Measurements from ENCODE around the gene ZMIZ1.

Gene ZMIZ1

DNA sequence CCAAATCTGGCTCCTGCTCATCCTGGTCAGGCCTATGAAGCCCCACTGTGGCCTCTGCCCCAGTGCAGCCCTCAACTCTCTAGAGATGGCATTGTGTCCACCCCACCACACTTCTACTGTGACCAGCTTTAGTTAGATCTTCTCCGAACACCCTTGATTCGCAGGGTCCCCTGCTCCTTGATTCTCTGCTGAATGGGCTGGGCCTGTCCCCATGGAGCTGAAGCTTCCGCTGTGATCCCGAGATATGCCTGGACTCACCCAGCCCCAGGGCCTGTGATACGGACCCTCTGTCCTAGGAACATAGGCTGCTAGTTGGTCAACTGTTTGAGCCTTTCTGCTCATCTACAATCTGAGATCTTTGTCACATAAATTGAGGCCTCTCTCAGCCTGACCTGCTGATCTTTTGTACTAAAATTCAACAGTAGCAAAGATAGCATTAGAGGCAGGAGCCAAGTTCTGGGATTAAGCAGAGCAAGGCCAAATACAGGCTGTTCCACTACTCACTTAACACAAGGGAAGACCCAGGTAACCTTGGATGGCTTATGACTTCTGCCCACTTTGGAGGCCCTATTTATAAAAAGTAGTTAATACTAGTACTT is 272.0 kb downstream of the ZMIZ1 start:
- DNase-seq (ENCODE audit: low read depth in 2 of 2), result no peak

DNA sequence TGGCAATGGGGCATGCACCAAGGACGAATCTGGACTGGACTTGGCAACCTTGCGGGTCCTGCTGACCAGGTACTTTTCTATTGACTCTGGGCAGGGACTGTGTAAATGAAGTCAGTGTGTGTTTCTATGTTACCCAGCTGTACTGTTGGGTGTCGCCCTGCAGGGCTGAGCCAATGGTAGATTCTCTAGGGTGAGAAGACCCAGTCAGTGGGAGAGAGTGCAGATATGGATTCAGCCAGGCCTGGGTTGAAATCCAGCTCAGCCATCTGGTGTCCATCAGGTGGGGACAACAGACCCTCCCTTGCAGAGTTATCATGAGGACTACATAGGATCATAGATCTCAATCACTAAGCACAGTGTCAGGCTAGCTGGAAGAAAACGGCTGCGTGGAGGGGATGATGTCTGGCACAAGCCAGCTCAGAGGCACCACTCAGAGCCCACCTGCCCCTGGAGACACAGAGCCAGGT is 273.6 kb downstream of the ZMIZ1 start:
- DNase-seq (ENCODE audit: low read depth in 2 of 2), result no peak

DNA sequence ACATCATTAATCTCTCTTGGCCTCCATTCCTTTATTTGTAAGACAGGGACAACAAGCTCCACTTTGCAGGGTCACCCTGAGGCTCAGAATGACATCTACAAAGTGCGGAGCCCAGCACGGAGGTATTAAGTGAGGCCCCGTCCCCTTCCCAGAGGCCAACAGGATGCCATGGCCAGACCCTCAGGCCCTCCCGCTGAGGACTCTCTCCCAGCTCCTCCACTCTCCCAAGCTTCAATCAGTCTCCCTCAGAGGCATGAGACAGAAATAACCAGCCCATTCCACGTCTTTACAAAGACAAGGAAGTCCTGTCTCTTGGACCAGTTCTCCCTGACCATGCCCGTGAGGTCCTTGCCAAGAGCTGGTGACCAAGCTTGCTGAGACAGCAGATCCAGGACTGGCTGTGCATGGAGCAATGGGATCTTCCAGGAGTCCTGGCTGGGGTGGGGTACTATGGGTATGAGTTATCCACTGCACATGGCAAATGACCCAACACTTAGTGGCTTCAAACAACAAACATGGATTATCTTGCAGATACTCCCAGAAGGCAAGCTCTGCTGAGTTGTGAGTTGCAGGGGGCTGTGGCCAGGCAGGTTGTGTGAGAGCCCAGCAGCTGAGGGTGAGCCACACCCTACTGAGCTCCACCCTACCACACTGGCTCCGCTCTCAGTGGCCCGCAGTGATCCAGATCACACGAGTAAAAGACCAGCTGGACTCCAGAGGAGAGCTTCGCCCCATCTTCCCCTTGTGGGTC is 274.2 kb downstream of the ZMIZ1 start:
- no peak for DNase-seq (ENCODE audit: low read depth in 2 of 2)

DNA sequence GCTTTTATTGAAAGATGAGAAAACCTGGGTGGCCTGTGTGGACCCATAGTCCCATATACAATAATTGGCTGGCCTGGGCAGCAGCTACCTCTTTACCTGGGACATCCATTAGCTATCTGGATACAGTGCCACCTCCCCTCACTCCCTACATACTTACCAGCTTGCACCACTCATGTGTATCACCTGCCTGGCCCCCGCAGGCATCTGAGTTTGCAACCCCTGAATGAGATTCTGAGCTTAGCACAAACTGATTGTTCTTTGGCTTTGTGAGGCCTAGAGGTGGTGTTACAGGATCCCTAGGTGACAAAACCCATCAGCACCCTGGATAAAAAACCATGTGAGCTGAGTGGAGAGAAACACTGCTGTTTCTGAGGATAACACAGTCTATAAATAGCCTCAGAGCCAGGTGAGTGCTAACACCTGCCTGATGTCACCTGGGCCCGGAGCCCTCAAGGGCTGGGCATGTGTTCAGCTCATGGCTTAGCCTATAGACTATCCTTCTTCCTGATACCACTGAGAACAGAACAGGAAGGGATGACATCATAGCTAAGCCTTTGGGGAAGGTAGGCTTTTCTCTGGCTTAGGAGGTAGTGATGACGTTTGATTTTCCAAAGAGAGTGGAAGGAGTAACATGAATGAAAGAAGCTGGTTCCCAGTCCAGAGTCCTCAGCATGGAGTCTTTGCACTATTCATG is 275.9 kb downstream of the ZMIZ1 start:
- DNase-seq (ENCODE audit: low read depth in 2 of 2), result no peak

DNA sequence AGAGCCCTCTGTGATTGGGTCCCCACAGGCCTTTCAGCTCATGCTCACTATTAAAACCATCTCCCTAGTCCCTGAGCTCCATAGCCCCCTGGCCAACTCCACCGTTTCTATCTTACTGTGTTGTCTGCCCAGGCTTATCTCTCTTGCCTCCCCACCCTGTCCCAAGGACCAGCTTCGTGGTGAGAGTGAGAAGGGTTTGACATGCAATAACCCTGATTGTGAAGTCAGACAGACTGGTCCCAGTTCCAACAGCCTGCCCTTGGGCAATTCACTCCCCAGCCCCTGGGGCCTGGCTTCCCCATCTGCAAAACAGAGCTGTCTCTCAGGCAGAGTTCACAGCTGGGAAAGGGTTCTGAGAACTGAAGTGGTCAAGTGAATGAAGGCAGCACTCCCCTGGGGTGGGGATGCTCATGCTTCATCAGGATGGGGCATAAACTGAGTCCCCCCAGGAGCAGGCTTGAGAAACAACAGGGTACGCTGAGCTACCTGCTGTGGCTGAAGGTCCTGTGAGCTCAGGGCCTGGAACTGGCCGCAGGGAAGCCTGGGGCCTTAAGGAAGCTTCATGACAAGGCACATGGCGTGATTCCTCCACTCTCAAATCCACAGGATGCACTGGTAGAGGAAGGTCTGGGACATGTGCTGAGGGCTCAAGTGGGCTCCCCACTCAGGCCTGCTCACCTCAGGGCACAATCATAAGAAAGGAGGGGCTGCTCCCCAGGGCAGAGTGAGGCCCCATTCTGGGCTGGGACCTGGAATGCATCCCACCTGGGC is 276.7 kb downstream of the ZMIZ1 start:
- DNase-seq (ENCODE audit: low read depth in 2 of 2), result no peak

DNA sequence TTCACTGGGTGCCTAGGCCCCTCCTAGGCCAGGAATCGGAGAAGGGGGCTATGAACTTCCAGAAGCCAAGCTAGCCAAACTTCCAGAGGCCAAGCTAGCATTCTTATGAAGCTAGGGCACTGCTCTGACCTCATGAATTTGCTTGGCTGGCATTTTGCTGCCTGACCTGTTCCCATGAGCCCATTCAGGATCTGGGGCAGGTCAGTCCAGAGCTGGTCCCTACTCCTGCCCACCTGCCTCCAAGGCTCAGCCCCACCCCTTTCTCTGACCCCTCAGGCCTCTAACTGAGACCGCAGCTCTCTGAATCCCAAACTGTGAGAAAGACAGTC is 277.2 kb downstream of the ZMIZ1 start:
- DNase-seq (ENCODE audit: low read depth in 2 of 2), result no peak

DNA sequence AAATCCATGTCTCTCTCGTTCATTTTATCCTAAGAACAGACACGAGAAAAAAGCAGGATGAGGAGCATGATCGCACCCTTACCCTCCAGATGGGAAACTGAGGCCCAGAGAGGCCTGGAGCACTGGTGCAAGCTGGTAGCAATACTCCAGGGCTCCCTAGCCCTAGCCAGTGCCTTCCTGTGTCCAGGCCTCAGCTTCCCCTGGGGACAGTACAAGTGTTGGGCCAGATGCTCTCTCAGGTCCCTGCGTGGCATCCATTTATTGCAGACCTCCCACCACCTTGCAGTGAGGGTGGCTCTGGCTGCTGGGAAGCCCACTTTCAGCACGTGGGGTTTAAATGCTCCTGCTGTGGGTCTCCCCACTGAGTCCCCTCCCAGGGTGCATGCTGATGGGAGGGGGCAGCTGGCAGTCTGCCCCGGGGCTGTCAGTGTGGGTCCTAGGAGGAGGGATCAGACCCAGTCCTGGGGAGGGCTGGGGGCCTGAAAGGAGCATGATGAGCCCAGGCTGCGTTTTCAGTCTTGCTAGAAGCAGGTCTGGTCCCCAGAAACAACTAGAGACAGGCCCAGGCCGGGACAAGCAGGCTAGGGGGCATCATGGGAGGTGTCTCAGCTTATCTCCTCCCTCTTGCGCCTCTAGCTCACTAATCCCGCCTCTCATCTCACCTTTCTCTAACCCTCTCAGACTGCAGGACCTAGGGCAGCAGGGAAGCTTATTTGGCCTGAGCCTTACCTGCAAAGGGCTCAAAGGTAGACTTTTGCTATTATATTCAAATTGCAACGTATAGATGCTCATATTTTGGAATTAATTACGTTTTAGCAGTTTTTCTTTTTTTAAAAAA is 277.8 kb downstream of the ZMIZ1 start:
- DNase-seq (ENCODE audit: low read depth in 2 of 2), result no peak

DNA sequence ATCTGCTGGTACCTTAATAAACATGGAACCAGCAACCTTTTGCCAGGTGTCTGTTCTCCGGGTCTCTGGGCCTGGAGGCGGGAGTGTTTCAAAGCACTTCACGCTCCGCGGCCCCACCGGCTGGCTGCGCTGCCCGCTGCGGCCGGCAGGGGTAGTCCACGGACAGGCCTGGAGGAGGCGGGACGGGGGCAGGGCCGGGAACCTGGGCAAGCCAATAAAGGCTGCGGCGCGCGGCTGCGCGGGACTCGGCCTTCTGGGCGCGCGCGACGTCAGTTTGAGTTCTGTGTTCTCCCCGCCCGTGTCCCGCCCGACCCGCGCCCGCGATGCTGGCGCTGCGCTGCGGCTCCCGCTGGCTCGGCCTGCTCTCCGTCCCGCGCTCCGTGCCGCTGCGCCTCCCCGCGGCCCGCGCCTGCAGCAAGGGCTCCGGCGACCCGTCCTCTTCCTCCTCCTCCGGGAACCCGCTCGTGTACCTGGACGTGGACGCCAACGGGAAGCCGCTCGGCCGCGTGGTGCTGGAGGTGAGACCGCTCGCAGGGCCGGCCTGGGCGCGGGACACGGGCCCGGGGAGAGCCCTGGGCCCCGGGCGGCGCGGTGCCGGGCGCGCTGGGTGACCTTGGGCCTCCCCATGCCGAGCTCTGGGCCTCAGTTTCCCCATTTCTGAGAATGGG is 278.6 kb downstream of the ZMIZ1 start, which contains the start of gene PPIF:
TSS of gene PPIF (plus strand) at position 244 of the 668 bp plus-strand sequence. CDS start at position 324, 80 bp downstream.
- peak; percentile 93 to 94 for DNase-seq (ENCODE audit: low read depth in 2 of 2)

DNA sequence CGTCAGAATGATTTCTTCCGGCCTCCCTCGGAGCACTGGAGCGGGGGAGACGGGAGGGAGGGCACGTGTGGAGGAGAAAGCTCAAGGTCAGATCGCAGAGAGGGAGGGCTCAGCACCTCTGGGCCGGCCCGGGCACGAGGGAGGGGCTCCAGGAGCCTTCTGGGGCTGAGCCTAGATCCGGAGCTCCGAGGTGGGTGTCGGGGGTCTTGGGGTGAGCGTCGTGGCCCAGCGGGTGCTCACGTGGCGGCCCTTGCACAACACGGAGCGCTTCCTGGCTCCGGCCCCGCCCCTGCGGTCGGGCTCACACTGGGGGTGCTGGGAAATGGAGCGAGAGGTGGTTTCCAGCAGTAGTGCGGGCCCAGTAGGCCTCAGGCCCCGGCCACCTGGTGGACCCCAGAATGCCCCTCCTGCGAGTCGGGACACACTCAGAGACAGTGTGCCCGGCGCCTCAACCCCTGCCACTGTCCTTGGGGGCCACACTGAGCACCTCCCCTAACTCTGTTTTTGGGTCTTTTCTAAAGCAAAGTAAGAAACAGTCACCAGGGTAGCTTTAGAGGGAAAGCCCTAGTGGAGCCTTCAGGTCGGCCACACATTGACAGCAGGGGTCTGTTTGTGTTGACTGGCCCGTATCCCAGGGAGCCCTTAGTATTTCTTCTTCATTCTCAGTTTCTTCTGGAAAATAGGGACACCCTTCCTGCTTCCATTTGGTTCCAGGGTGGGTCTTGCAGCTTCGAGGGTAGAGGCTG is 279.3 kb downstream of the ZMIZ1 start:
- peak; percentile 67 to 70 for DNase-seq (ENCODE audit: low read depth in 2 of 2)

DNA sequence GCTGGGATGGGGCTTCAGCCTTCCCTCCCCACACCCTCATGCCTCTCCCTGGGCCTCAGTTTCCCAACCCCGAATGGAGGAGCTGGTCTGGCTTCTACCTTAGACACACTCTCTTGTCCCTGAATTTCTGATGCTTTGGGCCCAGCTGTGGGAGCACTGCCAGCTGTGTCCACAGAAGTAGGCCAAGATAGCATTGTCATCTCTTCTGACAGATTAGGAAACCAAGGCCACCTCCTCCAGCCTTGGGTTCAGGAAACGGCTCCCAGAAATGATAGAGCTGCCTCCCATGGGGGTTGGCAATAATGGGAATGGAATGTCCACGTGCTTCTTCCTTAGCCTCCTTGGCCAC is 279.8 kb downstream of the ZMIZ1 start:
- DNase-seq (ENCODE audit: low read depth in 2 of 2), result no peak

DNA sequence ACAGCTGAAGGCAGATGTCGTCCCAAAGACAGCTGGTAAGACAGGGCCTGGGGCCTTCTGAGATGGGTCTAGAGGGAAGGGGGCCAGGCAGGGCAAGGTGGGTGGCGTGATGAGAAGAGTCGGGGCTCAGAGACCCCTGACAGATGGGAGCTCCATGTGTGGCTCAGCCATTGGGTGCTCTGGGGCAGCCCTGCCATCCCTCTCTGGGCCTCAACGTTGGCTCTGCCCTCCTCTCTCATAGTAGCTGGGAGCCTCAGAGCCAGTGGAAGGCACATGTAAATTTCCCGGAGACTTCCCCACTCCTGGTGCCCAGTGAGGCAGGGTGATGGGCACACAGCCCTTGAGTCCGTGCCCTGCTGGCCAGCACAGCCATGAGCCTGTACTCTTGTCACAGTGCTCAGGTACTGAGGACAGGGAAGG is 280.3 kb downstream of the ZMIZ1 start:
- no peak for DNase-seq (ENCODE audit: low read depth in 2 of 2)

DNA sequence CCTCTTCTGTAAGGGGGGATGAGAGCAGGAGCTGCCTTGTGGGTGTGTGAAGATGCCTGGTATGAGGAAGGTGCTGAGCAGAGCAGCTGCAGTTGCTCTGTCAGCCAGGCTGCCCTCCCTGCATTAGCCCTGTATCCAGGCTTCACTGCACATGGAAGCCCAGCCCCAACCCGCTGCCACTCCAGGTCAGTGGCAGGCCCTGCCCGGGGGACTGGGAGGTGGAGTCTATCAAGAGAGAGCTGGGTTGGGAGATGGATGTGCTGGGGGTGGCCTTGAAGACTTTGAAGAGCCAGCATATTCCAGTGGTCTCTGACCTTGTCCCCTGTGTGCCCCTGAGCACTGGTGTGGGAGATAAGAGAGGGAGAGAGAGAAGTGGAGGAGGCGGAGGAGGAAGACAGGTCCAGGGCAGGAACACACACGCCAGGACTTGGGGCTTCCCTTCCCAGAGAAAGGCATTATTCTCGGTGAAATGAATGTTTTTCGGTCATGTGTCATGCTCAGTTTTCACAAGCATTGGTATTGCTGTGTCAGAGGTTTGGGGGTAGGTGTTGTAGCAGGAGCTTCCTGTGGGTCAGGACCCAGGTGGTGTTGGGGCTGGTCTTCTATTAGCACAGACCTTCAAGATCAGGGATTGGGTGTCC is 281.1 kb downstream of the ZMIZ1 start:
- no peak for DNase-seq (ENCODE audit: low read depth in 2 of 2)

DNA sequence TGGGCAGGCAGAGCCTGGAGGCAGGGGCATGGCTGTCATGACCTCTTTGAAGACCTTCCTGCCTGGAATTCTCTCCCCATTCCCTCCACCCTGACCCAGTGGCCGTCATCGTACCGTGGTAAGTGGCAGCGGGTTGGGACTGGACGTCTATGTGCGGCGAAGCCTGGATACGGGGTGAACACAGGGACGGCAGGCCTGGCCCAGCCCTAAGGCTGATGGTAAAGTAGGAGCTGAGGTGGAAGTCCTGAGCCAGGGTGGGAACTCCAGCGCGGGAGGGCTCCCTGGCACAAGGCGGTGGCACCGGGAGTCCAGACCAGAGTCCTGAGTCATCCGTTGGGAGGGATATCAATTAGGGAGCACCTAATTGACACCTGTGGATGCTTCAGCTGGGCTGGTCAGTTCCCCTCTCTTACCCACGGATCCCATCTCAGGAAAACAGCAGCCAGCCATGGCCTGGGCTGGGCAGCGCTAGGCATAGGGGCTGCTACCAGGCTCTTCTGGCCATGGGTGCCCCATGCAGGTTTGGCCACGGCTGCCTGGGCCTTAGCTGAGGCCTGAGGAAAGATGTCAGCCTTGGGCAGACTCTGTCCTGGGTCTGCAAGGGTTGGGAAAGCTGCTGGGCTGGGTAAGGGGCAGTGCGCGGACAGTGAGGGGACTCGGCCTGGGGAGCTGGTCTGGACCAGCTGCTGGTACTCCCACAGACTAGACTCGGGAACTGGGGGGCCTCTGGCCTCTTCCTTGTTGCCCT is 281.8 kb downstream of the ZMIZ1 start:
- no peak for DNase-seq (ENCODE audit: low read depth in 2 of 2)

DNA sequence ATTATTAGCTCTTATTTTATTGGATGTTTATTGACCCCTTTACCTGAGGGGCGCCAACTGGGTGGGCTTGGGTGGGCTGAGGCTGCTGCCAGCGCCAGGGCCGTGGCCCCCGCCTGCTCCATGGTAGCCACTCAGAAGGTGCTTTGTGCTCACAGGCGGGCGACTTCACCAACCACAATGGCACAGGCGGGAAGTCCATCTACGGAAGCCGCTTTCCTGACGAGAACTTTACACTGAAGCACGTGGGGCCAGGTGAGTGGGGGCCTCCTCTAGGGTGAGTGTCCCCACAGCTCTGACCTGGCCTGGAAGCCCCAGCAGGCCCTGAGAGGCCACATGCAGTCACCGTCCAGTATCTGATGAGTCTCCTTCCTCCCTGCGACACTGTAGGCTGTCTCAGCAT is 282.6 kb downstream of the ZMIZ1 start:
- no peak for DNase-seq (ENCODE audit: low read depth in 2 of 2)

DNA sequence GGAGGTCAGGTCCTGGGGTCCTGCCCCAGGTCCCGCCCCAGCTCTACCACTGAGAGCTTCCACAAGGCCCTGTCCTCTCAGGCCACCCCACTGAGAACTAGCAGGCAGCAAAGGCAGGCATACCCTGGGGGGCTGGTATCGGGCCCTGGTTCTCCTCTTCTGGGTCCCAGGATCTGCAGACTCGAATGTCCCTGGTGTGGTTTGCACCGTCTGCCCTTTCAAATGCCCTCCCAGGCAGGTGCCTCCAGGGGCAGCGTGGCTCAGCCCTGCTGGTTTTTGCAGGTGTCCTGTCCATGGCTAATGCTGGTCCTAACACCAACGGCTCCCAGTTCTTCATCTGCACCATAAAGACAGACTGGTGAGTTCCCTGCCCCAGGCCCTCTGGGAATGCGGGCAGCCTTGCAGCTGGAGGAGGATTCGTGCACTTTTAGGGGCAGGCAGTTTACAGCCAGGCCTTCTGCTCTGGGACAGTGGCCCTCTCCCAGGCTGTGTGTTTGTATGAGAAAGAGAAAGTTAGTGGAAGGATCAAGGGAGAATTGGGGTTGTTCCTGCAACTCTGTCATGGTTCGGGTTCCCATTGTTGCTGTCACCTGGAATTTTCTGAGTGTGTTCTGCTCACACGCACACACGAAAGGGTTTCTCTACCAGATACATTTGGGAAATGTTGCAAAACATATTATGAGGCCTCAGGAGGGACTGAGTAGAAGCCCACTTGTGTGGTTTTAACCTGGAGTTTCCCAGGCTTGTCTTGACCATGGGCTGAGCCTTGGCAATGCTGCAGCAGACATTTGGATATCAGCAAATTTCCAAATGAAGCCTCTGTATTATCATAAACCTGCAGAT is 283.5 kb downstream of the ZMIZ1 start:
- DNase-seq (ENCODE audit: low read depth in 2 of 2), result no peak

DNA sequence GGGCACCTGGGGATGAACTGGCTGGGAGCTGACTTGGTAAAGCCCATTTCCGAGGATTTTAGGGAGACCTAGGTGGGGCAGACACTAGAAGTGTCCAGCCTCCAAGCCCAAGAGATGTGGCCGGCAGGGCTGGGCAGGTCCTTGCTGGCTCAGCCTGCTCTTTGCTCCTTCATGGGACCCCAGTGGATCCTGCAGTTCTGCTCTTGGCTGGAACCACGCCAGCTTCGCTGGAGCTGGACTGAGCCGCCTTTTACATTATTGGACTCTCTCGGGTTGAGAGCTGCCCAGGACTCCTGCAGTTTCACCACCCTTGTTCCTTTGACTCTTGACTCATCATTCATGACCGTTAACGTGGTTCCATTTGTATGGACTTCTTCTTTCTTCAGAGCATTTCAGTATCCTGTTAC is 284.2 kb downstream of the ZMIZ1 start:
- DNase-seq (ENCODE audit: low read depth in 2 of 2), result no peak

DNA sequence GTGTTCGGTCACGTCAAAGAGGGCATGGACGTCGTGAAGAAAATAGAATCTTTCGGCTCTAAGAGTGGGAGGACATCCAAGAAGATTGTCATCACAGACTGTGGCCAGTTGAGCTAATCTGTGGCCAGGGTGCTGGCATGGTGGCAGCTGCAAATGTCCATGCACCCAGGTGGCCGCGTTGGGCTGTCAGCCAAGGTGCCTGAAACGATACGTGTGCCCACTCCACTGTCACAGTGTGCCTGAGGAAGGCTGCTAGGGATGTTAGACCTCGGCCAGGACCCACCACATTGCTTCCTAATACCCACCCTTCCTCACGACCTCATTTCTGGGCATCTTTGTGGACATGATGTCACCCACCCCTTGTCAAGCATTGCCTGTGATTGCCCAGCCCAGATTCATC is 285.0 kb downstream of the ZMIZ1 start:
- no peak for DNase-seq (ENCODE audit: low read depth in 2 of 2)

DNA sequence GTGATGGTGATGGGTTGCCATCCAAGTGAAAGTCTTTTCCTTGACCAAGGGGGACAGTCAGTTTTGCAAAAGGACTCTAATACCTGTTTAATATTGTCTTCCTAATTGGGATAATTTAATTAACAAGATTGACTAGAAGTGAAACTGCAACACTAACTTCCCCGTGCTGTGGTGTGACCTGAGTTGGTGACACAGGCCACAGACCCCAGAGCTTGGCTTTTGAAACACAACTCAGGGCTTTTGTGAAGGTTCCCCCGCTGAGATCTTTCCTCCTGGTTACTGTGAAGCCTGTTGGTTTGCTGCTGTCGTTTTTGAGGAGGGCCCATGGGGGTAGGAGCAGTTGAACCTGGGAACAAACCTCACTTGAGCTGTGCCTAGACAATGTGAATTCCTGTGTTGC is 285.4 kb downstream of the ZMIZ1 start:
- DNase-seq (ENCODE audit: low read depth in 2 of 2), result no peak

Data from stimulated activated CD8-positive, alpha-beta memory T cell treated with anti-CD3 and anti-CD28 coated beads, Interleukin-2, amount 100 ng/mL, for 48 hours (primary cell).